GM12878 (cell line): ENCODE measurements around the gene VPS18. TPM values are rescaled to one million over a fixed set of nuclear protein-coding genes. Genes with fewer than 3 reads are reported as not detected.

ENCODE experiments used
- ATAC-seq: fragments of 200-7000 bp; cut with Tn5 transposase; 3 replicates; pipeline ENCODE4 v1.9.1; 2020; ENCODE audit warnings: mild to moderate bottlenecking, moderate library complexity
- BruUV-seq: library from RNA; stranded (reverse); fragments of 400-500 nt; replicated peaks from 2 replicates; lab custom pipeline; 2021; lab: Mats Ljungman, UMichigan
- CTCF ChIA-PET: fragments of 300-600 bp; sonication (Branson Sonifier 250); formaldehyde crosslinking; extraction: SDS; loops from one replicate; lab custom pipeline; 2021; ENCODE audit warnings: inconsistent platforms; lab: Yijun Ruan, JAX
- POLR2A ChIA-PET: fragments of 350-600 bp; formaldehyde crosslinking; extraction: SDS; loops from one replicate; lab custom pipeline; 2021; ENCODE audit warnings: inconsistent platforms; lab: Charles Lee
- RAD21 ChIA-PET: fragments of 300-600 bp; sonication (Branson Sonifier 250); formaldehyde crosslinking; loops from one replicate; lab custom pipeline; 2023; ENCODE audit warnings: antibody characterized with exemption; ENCODE audit not compliant: unreplicated experiment; lab: Charles Lee
- SMC1A ChIA-PET: fragments of 300-600 bp; sonication (Branson Sonifier 250); formaldehyde crosslinking; loops from one replicate; lab custom pipeline; 2023; ENCODE audit not compliant: unreplicated experiment, uncharacterized antibody; lab: Charles Lee
- DNase-seq: peaks from one replicate; pipeline ENCODE4 v3.0.0-alpha.2; 2011; ENCODE audit warnings: low read depth, low spot score
- FAIRE-seq: peaks from 3 replicates; lab custom pipeline; 2011; peaks lifted over from hg19 to GRCh38; lab: Jason Lieb, UNC
- H2AFZ ChIP-seq: 2 replicates; pipeline ENCODE4 v1.6.0; 2011; ENCODE audit warnings: low read depth, low read length, control low read depth; ENCODE audit not compliant: control insufficient read depth
- H3K27ac ChIP-seq: 2 replicates; pipeline ENCODE4 v1.5.1; 2011; ENCODE audit warnings: control low read depth; ENCODE audit not compliant: control insufficient read depth, insufficient read depth
- H3K27me3 ChIP-seq, 2 experiments: replicated peaks in 1 of 2; 2 replicates each; pipeline versions ENCODE4 v1.6.0 to v1.6.1; 2011; ENCODE audit warnings: low read length in 1 of 2; ENCODE audit not compliant: control insufficient read depth in 2 of 2, insufficient read depth in 2 of 2
- H3K36me3 ChIP-seq, 2 experiments: 2 replicates each; pipeline ENCODE4 v1.5.1; 2011; ENCODE audit warnings: low read length in 1 of 2; ENCODE audit not compliant: control insufficient read depth in 2 of 2, insufficient read depth in 2 of 2
- H3K4me1 ChIP-seq: 2 replicates; pipeline ENCODE4 v1.6.1; 2011; ENCODE audit warnings: mild to moderate bottlenecking, low read length, moderate library complexity, mixed read lengths; ENCODE audit not compliant: control insufficient read depth, insufficient read depth
- H3K4me2 ChIP-seq: 2 replicates; pipeline ENCODE4 v1.6.0; 2011; ENCODE audit warnings: control low read depth; ENCODE audit not compliant: control insufficient read depth, insufficient read depth
- H3K4me3 ChIP-seq: fragments of 200-600 bp; sonication (generic); 2 replicates; pipeline ENCODE4 v1.5.1; 2016
- H3K79me2 ChIP-seq: 2 replicates; pipeline ENCODE4 v1.6.0; 2011; ENCODE audit warnings: low read length; ENCODE audit not compliant: control insufficient read depth, insufficient read depth
- H3K9ac ChIP-seq: 2 replicates; pipeline ENCODE4 v1.8.0; 2011; ENCODE audit warnings: low read length, control low read depth, mixed read lengths; ENCODE audit not compliant: control insufficient read depth, insufficient read depth
- H3K9me3 ChIP-seq: replicated peaks from 3 replicates; pipeline ENCODE4 v1.5.1; 2011; ENCODE audit warnings: mild to moderate bottlenecking, low read length; ENCODE audit not compliant: control insufficient read depth, insufficient read depth
- H4K20me1 ChIP-seq: 2 replicates; pipeline ENCODE4 v1.6.0; 2011; ENCODE audit not compliant: control insufficient read depth, insufficient read depth
- BACH1 ChIP-seq: fragments of 450-650 bp; IDR thresholded peaks from 2 replicates; pipeline ENCODE4 v1.6.1; 2017; ENCODE audit warnings: mild to moderate bottlenecking, borderline replicate concordance
- FOXM1 ChIP-seq: IDR thresholded peaks from 2 replicates; pipeline ENCODE4 v1.6.1; 2012; ENCODE audit warnings: low read depth, mild to moderate bottlenecking, inconsistent platforms, low read length, moderate library complexity
- IRF3 ChIP-seq: fragments of 450-650 bp; IDR thresholded peaks from 2 replicates; pipeline ENCODE4 v1.6.1; 2014; ENCODE audit warnings: mild to moderate bottlenecking
- JUND ChIP-seq: IDR thresholded peaks from 2 replicates; pipeline ENCODE4 v1.6.1; 2012; ENCODE audit warnings: low read depth, mild to moderate bottlenecking, low read length, improper control_type of control experiment, moderate library complexity
- LARP7 ChIP-seq: fragments of 450-650 bp; IDR thresholded peaks from 2 replicates; pipeline ENCODE4 v1.6.1; 2017; ENCODE audit warnings: mild to moderate bottlenecking
- MLLT1 ChIP-seq: fragments of 450-650 bp; IDR thresholded peaks from 2 replicates; pipeline ENCODE4 v1.6.1; 2016; ENCODE audit warnings: mild to moderate bottlenecking
- NBN ChIP-seq: fragments of 450-650 bp; IDR thresholded peaks from 2 replicates; pipeline ENCODE4 v1.6.1; 2016
- NFIC ChIP-seq: IDR thresholded peaks from 2 replicates; pipeline ENCODE4 v1.6.1; 2012; ENCODE audit warnings: low read depth, mild to moderate bottlenecking, inconsistent platforms, low read length, moderate library complexity
- NFYB ChIP-seq: IDR thresholded peaks from 2 replicates; pipeline ENCODE4 v1.6.1; 2011; ENCODE audit warnings: low read depth, mild to moderate bottlenecking, low read length, improper control_type of control experiment, moderate library complexity; ENCODE audit not compliant: insufficient read depth
- NRF1 ChIP-seq: conservative IDR thresholded peaks from 2 replicates; pipeline ENCODE4 v1.6.1; 2011; ENCODE audit warnings: mild to moderate bottlenecking, low read depth, low read length, improper control_type of control experiment
- PKNOX1 ChIP-seq: fragments of 450-650 bp; IDR thresholded peaks from 2 replicates; pipeline ENCODE4 v1.6.1; 2016; ENCODE audit warnings: mild to moderate bottlenecking
- POU2F2 ChIP-seq: IDR thresholded peaks from 3 replicates; pipeline ENCODE4 v1.6.1; 2011; ENCODE audit warnings: low read depth, mild to moderate bottlenecking, low read length, borderline replicate concordance
- SIN3A ChIP-seq: IDR thresholded peaks from 2 replicates; pipeline ENCODE4 v1.6.1; 2012; ENCODE audit warnings: low read depth, low read length, improper control_type of control experiment
- SIX5 ChIP-seq: IDR thresholded peaks from 2 replicates; pipeline ENCODE4 v1.6.1; 2011; ENCODE audit warnings: mild to moderate bottlenecking, low read depth, low read length, moderate library complexity; ENCODE audit not compliant: severe bottlenecking
- SPI1 ChIP-seq: IDR thresholded peaks from 2 replicates; pipeline ENCODE4 v1.6.1; 2011; ENCODE audit warnings: low read depth, mild to moderate bottlenecking, low read length, moderate library complexity, borderline replicate concordance; ENCODE audit not compliant: insufficient read depth
- SUZ12 ChIP-seq: fragments of 200-600 bp; sonication (generic); IDR thresholded peaks from one replicate; pipeline ENCODE4 v1.6.1; 2018; ENCODE audit warnings: antibody characterized with exemption, mild to moderate bottlenecking; ENCODE audit not compliant: unreplicated experiment
- TBL1XR1 ChIP-seq: IDR thresholded peaks from 2 replicates; pipeline ENCODE4 v1.6.1; 2012; ENCODE audit warnings: low read depth, low read length, improper control_type of control experiment
- TCF12 ChIP-seq: IDR thresholded peaks from 2 replicates; pipeline ENCODE4 v1.6.1; 2011; ENCODE audit warnings: low read depth, mild to moderate bottlenecking, low read length
- YY1 ChIP-seq: IDR thresholded peaks from 2 replicates; pipeline ENCODE4 v1.6.1; 2011; ENCODE audit warnings: low read depth, mild to moderate bottlenecking, low read length
- ZNF24 ChIP-seq: fragments of 450-650 bp; IDR thresholded peaks from 2 replicates; pipeline ENCODE4 v1.6.1; 2017; ENCODE audit warnings: antibody characterized with exemption, mild to moderate bottlenecking
- WGBS: methylation state at CpG from one replicate; pipeline ENCODE4 v1.1.6; 2016; ENCODE audit warnings: low lambda C conversion rate; ENCODE audit not compliant: insufficient replicate concordance, insufficient coverage; ENCODE audit errors: missing lambda C conversion rate; 5-methylcytosine and 5-hydroxymethylcytosine counted together
- in situ Hi-C: fragments of 300-500 bp; cut with MboI; formaldehyde crosslinking; loops from 9 replicates; pipeline ENCODE4 v1.14.3; 2018; ENCODE audit warnings: mixed read lengths
- intact Hi-C: fragments of 100-400 bp; cut with micrococcal nuclease; formaldehyde crosslinking; loops from one replicate; pipeline ENCODE4 v1.14.2; 2022; ENCODE audit not compliant: unreplicated experiment
- polyA plus RNA-seq, 11 experiments: library from polyadenylated mRNA; depleted of rRNA in 4 of 11; unstranded in 6 of 11; stranded (reverse) in 5 of 11; fragments of >200 nt; fragmentation: Nextera tagmentation in 4 of 11; fragmentation: Illumina TruSeq in 1 of 11; extraction: Ambion mirVana in 4 of 11; extraction: Trizol in 1 of 11; gene quantifications; 1 replicate in 1 of 11; 2 replicates in 10 of 11; pipeline versions ENCODE4 v1.2.1 to v1.2.3, GENCODE V29; 2011 to 2016; ENCODE audit warnings: inconsistent platforms in 2 of 11, missing spikeins in 2 of 11, low read depth in 1 of 11
- total RNA-seq, 4 experiments: library from RNA; depleted of rRNA in 3 of 4; stranded (reverse); fragments of >200 nt in 3 of 4; fragmentation: Illumina TruSeq in 1 of 4; extraction: Trizol in 1 of 4; gene quantifications; 2 replicates each; pipeline versions ENCODE4 v1.2.1 to v1.2.3, GENCODE V29; 2013 to 2021

The VPS18 gene
- total and polyA plus RNA-seq, 10 of the 15 experiments (the other 5 are each of a cell fraction or from before 2014, with no cell fraction given): 0.71 to 20.4 (median 10.6) TPM

- FAIRE-seq: no peak
- peak overlapping the region; percentile 65 for H3K9ac ChIP-seq
- no peaks in the 10 kb centered on the region for H3K36me3 ChIP-seq
- H3K27me3 ChIP-seq: no peaks in the 10 kb centered on the region
- no peak for DNase-seq
- H3K79me2 ChIP-seq: peaks cover 5% of the 10 kb centered on the region
- ChIA-PET RAD21 (interaction anchor here (0.5 to 14.2 kb wide), 11 partner anchors 13 to 1828 kb away, joined by 3 to 551 read pairs (median 7); partner anchors contain the start of genes DNAJC17, RAD51, SPINT1 and VPS18), SMC1A (interaction anchor here (0.7 to 14.4 kb wide), 7 partner anchors 13 to 178 kb away, joined by 3 to 454 read pairs (median 4); partner anchors contain the start of genes DNAJC17, RAD51, VPS18 and ZFYVE19), CTCF (interaction anchor here (0.6 to 6.0 kb wide), 12 partner anchors 22 to 311 kb away, joined by 3 to 57 read pairs (median 4); partner anchors contain the start of genes RAD51 and VPS18), POLR2A (interaction anchor here (0.6 to 9.5 kb wide), 14 partner anchors 8 to 459 kb away, joined by 3 to 220 read pairs (median 6); partner anchors contain the start of genes CCDC32, DNAJC17, GCHFR and OIP5)
- peaks cover 30% of the 10 kb centered on the region for H3K4me1 ChIP-seq
- no peaks in the 10 kb centered on the region for H4K20me1 ChIP-seq
- peak overlapping the region; percentile 65 for H3K4me3 ChIP-seq
- 74% methylated on average over 31 of the region's 33 CpGs for WGBS
- intact Hi-C loops (loop anchor here (2.0 to 10.0 kb wide), 3 partner anchors 14 to 278 kb away; partner anchors contain the start of genes KNL1 and VPS18), in situ Hi-C loops (no loop called here)
- peak overlapping the region; percentile 78 for H3K27ac ChIP-seq
- H3K4me2 ChIP-seq: peak overlapping the region; percentile 89
- ATAC-seq: peak; percentile 25
- H2AFZ ChIP-seq: peak overlapping the region; percentile 75
- no peaks in the 10 kb centered on the region for H3K9me3 ChIP-seq
- BruUV-seq: TSS peak; percentile 83
- TF ChIP-seq BACH1 (no peak), SIX5 (no peak), PKNOX1 (no peak), NFIC (no peak), NRF1 (no peak), YY1 (0 out of 2 replicates have a peak, but pooled peaks have one; percentile 2), ZNF24 (no peak), NFYB (no peak), TCF12 (no peak), NBN (peak; percentile 46; the same call in 1 of the 2 replicates), LARP7 (0 out of 2 replicates have a peak, but pooled peaks have one; percentile 0), IRF3 (no peak), POU2F2 (no peak), MLLT1 (peak; percentile 94), JUND (no peak), SUZ12 (no peak), FOXM1 (no peak), SPI1 (peak; percentile 21; the same call in 1 of the 2 replicates), TBL1XR1 (no peak), SIN3A (no peak)
Measured at GRCh38 chr15:40872791-40873693, 21.2 kb upstream of the VPS18 start.
